AG10803 (cell line): ENCODE data around the gene CDH22.

Experiments
- DNase-seq: peaks from one replicate; pipeline ENCODE4 v3.0.0; 2010; ENCODE audit warnings: low read depth
- H3K4me3 ChIP-seq: 2 replicates; pipeline ENCODE4 v1.5.1; 2011; ENCODE audit warnings: mild to moderate bottlenecking, low read length, control low read depth
- CTCF ChIP-seq: conservative IDR thresholded peaks from 2 replicates; pipeline ENCODE4 v1.5.1; 2011; ENCODE audit warnings: mild to moderate bottlenecking, low read length, control low read depth, inconsistent platforms

CDH22 gene

DNA sequence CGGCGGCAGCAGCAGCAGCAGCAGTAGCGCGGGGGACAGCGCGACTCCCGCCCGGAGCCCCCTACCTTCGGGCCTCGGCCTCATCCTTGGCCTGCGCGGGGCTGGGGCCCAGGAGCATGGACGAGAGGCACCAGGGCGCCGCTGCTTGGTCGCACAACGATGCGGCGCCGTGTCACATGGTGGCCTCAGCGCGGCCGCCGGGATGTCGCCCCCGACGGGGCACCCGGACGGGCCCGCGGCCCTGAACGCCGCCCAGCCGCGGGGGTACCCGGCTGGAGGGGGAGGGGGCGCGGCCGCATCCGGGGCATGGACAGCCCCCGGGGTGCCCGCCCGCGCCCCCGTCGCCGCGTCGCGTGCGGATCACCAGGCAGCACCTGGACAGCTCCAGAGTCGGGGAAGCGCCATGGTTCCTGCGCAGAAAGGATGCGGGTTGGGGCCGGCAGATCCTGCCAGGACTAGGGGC, 57.1 kb downstream of the CDH22 start:
- DNase-seq = no peak
- TF ChIP-seq CTCF = no peak
- H3K4me3 ChIP-seq = no peak overlapping the region

- H3K4me3 ChIP-seq = no peak overlapping the region
- TF ChIP-seq CTCF = no peak
Measured at GRCh38 chr20:46250772-46251171, 57.5 kb downstream of the CDH22 start.

DNA sequence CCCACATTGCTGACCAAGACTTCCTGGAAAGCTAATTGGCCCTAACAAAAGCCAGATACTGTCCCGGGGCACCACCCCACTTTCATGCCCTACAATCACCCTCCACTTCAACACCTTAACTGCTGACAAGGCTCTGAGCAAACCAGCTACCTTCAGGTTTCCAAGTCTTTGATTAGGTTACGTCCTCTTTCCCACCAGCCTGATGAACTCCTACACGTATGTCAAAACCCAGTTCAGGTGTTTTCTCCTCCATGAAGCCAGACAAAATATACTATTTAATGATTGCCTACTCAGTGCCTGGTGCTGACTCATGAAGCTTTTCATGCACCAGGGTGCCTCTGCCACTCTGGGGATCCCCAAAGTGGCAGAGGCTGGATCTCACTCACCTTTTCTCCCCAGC, 58.6 kb downstream of the CDH22 start:
- no peak for DNase-seq

More at GRCh38 chr20:46250772-46251171, 57.5 kb downstream of the CDH22 start:
- no peak for DNase-seq

GRCh38 chr20:46246559-46246958, 61.7 kb downstream of the CDH22 start:
- no peak for TF ChIP-seq CTCF
- DNase-seq = no peak
- no peak overlapping the region for H3K4me3 ChIP-seq

More for the DNA sequence above, 58.6 kb downstream of the CDH22 start:
- TF ChIP-seq CTCF = no peak
- H3K4me3 ChIP-seq = no peak overlapping the region

DNA sequence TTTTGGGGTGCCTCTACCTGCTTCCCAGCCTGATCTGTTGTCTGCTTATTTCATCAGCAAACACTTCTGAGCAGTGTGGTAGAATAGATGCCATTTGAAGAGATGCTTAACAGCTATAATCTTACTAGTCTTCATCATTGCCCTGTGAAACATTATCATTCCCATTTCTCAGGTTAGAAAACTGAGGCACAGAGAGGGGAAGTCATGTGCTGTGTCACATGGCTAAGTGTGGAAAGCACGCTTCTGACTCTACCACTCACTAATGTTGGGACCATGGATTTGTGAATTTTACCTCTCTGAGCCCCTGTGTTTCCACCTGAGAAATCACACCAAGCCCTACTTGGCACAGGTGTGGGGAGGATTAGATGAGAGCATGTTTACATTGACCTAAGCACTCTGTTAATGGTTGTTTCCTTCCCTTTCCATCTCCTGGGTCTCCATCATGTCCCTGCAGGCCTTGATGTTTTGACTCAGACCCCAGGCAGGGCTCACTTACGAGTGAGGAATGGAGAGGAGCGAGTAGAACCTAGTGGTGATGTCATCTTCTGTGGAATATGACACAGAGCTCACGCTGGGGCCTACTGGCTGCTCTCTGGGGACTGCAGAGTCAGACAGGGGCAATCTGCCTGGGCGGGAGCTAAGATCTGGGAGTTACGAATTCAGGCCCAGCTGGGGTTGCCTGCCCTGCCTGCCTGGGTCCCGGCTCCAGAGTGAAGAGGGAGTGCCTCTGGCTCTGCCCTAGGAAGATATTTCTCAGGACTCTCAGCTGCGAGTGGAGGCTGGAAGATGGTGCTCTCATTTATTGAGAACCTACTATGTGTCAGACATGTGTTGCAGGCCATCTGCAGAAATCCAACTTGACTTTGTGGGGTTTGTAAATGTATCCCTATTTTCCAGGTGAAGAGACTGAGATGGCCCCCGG, 64.3 kb downstream of the CDH22 start:
- TF ChIP-seq CTCF = no peak
- no peak overlapping the region for H3K4me3 ChIP-seq
- peak; percentile 3 for DNase-seq

DNA sequence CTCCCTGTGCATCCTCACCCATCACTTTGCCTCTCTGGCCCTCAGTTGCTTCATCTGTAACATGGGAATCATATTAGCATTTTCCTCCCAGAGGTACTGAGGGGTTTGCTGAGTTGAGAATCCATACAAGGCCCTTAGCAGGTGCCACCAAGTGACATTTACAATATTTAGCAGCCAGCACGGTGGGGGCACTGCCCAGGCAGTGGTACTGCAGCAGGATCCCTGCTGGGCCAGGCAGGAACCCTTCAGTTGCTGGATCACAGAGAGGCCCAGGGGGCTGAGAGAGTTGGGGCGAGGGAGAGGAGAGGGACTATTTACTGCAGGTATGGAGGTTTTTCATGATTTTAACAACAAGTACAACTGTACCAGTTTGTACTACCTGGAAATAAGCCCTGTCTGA, 65.9 kb downstream of the CDH22 start:
- no peak overlapping the region for H3K4me3 ChIP-seq
- no peak for DNase-seq
- no peak for TF ChIP-seq CTCF

DNA sequence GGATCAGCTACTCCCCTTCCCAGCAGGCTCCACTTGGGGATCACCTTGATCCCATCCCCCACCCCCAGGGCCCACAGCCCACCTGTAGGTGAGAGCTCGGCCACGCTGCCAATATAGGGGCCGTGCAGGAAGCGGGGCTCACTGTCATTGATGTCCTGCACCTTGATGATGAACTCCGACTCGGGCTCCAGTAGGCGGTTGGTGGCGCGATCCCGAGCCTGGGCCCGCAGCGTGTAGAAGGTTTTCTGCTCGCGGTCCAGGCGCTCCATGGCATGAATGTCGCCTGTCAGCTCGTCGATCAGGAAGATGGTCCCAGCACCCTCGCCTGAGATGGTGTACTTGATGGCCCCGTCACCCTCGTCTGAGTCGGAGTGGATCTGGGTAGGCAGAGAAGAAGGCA, 67.4 kb downstream of the CDH22 start:
- TF ChIP-seq CTCF = no peak
- H3K4me3 ChIP-seq = no peak overlapping the region
- DNase-seq = no peak
